HEK293 (cell line): ENCODE measurements around the gene TXNDC15.

ENCODE experiments used
- CTCF ChIP-seq: fragments of 450-650 bp; formaldehyde crosslinking; IDR thresholded peaks from 2 replicates; pipeline ENCODE4 v1.5.1; 2016; ENCODE audit warnings: missing biosample characterization, missing genetic modification characterization
- PRDM2 ChIP-seq: fragments of 450-650 bp; formaldehyde crosslinking; IDR thresholded peaks from 2 replicates; pipeline ENCODE4 v1.5.1; 2016; ENCODE audit warnings: missing biosample characterization, missing genetic modification characterization, borderline replicate concordance
- SP2 ChIP-seq: fragments of 450-650 bp; formaldehyde crosslinking; IDR thresholded peaks from 2 replicates; pipeline ENCODE4 v1.5.1; 2016; ENCODE audit warnings: missing biosample characterization, missing genetic modification characterization
- SP3 ChIP-seq: fragments of 450-650 bp; formaldehyde crosslinking; IDR thresholded peaks from 2 replicates; pipeline ENCODE4 v1.5.1; 2016; ENCODE audit warnings: missing biosample characterization, missing genetic modification characterization
- ZFP69B ChIP-seq: fragments of 450-650 bp; formaldehyde crosslinking; IDR thresholded peaks from 2 replicates; pipeline ENCODE4 v1.5.1; 2016; ENCODE audit warnings: missing biosample characterization, missing genetic modification characterization
- ZNF112 ChIP-seq: fragments of 450-650 bp; formaldehyde crosslinking; IDR thresholded peaks from 2 replicates; pipeline ENCODE4 v1.5.0; 2017; ENCODE audit warnings: missing biosample characterization, missing genetic modification characterization
- ZNF138 ChIP-seq: fragments of 450-650 bp; formaldehyde crosslinking; IDR thresholded peaks from 2 replicates; pipeline ENCODE4 v1.5.1; 2016; ENCODE audit warnings: missing biosample characterization, missing genetic modification characterization, borderline replicate concordance
- ZNF19 ChIP-seq: fragments of 450-650 bp; formaldehyde crosslinking; IDR thresholded peaks from 2 replicates; pipeline ENCODE4; 2016; ENCODE audit warnings: missing biosample characterization, missing genetic modification characterization, low read depth
- ZNF280C ChIP-seq: fragments of 450-650 bp; formaldehyde crosslinking; IDR thresholded peaks from 2 replicates; pipeline ENCODE4 v1.5.1; 2016; ENCODE audit warnings: missing biosample characterization, missing genetic modification characterization
- ZNF302 ChIP-seq: fragments of 450-650 bp; formaldehyde crosslinking; IDR thresholded peaks from 2 replicates; pipeline ENCODE4 v1.5.1; 2016; ENCODE audit warnings: missing biosample characterization, missing genetic modification characterization, low read depth
- ZNF513 ChIP-seq: fragments of 450-650 bp; IDR thresholded peaks from 2 replicates; pipeline ENCODE4 v1.5.1; 2018; ENCODE audit warnings: missing biosample characterization, missing genetic modification characterization
- ZNF585B ChIP-seq: fragments of 450-650 bp; formaldehyde crosslinking; IDR thresholded peaks from 2 replicates; pipeline ENCODE4 v1.5.1; 2016; ENCODE audit warnings: missing biosample characterization, missing genetic modification characterization
- ZNF610 ChIP-seq: fragments of 450-650 bp; formaldehyde crosslinking; IDR thresholded peaks from 2 replicates; pipeline ENCODE4 v1.5.1; 2016; ENCODE audit warnings: missing biosample characterization, missing genetic modification characterization, borderline replicate concordance
- ZNF707 ChIP-seq: fragments of 450-650 bp; formaldehyde crosslinking; IDR thresholded peaks from 2 replicates; pipeline ENCODE4 v1.5.1; 2016; ENCODE audit warnings: missing biosample characterization, missing genetic modification characterization
- ZNF792 ChIP-seq: fragments of 450-650 bp; formaldehyde crosslinking; IDR thresholded peaks from 2 replicates; pipeline ENCODE4 v1.5.1; 2016; ENCODE audit warnings: missing biosample characterization, missing genetic modification characterization
- ZNF843 ChIP-seq: fragments of 450-650 bp; formaldehyde crosslinking; IDR thresholded peaks from 2 replicates; pipeline ENCODE4 v1.5.1; 2016; ENCODE audit warnings: missing biosample characterization, missing genetic modification characterization
- TF ChIP-seq, protein P1 (sequence below): fragments of 450-650 bp; formaldehyde crosslinking; IDR thresholded peaks from 2 replicates; pipeline ENCODE4 v1.5.1; 2016; ENCODE audit warnings: missing biosample characterization, missing genetic modification characterization
- TF ChIP-seq, protein P2 (sequence below): fragments of 450-650 bp; formaldehyde crosslinking; IDR thresholded peaks from 2 replicates; pipeline ENCODE4 v1.5.1; 2016; ENCODE audit warnings: missing biosample characterization, missing genetic modification characterization
- TF ChIP-seq, protein P3 (sequence below): fragments of 450-650 bp; formaldehyde crosslinking; IDR thresholded peaks from 2 replicates; pipeline ENCODE4 v1.5.1; 2016; ENCODE audit warnings: missing biosample characterization, missing genetic modification characterization, borderline replicate concordance
- TF ChIP-seq, protein P4 (sequence below): fragments of 450-650 bp; formaldehyde crosslinking; IDR thresholded peaks from 2 replicates; pipeline ENCODE4 v1.5.1; 2016; ENCODE audit warnings: missing biosample characterization, missing genetic modification characterization

Gene TXNDC15

GRCh38 chr5:134845852-134846640 lies 28.1 kb upstream of the TXNDC15 start, which contains the start of gene C5orf24 (continued):
- TF ChIP-seq SP3 (tag by site-specific recombination) (no peak), ZNF707 (tag by site-specific recombination) (no peak), ZFP69B (tag by site-specific recombination) (no peak), ZNF792 (tag by site-specific recombination) (no peak; the same call in 1 of the 2 replicates), ZNF280C (tag by site-specific recombination) (no peak), ZNF585B (tag by site-specific recombination) (no peak), SP2 (tag by site-specific recombination) (peak; percentile 35), ZNF843 (no peak), PRDM2 (no peak), CTCF (0 out of 2 replicates have a peak, but pooled peaks have one; percentile 10), ZNF138 (no peak), ZNF112 (tag by site-specific recombination) (no peak), ZNF610 (tag by site-specific recombination) (no peak), ZNF513 (tag by site-specific recombination) (no peak), ZNF19 (tag by site-specific recombination) (no peak), ZNF302 (tag by site-specific recombination) (no peak)
- TF ChIP-seq, protein P1, sequence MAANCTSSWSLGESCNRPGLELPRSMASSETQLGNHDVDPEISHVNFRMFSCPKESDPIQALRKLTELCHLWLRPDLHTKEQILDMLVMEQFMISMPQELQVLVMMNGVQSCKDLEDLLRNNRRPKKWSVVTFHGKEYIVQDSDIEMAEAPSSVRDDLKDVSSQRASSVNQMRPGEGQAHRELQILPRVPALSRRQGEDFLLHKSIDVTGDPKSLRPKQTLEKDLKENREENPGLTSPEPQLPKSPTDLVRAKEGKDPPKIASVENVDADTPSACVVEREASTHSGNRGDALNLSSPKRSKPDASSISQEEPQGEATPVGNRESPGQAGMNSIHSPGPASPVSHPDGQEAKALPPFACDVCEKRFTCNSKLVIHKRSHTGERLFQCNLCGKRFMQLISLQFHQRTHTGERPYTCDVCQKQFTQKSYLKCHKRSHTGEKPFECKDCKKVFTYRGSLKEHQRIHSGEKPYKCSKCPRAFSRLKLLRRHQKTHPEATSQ: 0 out of 2 replicates have a peak, but pooled peaks have one; percentile 54
- TF ChIP-seq, protein P2, sequence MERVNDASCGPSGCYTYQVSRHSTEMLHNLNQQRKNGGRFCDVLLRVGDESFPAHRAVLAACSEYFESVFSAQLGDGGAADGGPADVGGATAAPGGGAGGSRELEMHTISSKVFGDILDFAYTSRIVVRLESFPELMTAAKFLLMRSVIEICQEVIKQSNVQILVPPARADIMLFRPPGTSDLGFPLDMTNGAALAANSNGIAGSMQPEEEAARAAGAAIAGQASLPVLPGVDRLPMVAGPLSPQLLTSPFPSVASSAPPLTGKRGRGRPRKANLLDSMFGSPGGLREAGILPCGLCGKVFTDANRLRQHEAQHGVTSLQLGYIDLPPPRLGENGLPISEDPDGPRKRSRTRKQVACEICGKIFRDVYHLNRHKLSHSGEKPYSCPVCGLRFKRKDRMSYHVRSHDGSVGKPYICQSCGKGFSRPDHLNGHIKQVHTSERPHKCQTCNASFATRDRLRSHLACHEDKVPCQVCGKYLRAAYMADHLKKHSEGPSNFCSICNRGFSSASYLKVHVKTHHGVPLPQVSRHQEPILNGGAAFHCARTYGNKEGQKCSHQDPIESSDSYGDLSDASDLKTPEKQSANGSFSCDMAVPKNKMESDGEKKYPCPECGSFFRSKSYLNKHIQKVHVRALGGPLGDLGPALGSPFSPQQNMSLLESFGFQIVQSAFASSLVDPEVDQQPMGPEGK (tag by site-specific recombination): peak; percentile 78
- TF ChIP-seq, protein P3, sequence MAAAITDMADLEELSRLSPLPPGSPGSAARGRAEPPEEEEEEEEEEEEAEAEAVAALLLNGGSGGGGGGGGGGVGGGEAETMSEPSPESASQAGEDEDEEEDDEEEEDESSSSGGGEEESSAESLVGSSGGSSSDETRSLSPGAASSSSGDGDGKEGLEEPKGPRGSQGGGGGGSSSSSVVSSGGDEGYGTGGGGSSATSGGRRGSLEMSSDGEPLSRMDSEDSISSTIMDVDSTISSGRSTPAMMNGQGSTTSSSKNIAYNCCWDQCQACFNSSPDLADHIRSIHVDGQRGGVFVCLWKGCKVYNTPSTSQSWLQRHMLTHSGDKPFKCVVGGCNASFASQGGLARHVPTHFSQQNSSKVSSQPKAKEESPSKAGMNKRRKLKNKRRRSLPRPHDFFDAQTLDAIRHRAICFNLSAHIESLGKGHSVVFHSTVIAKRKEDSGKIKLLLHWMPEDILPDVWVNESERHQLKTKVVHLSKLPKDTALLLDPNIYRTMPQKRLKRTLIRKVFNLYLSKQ: no peak
- TF ChIP-seq, protein P4, sequence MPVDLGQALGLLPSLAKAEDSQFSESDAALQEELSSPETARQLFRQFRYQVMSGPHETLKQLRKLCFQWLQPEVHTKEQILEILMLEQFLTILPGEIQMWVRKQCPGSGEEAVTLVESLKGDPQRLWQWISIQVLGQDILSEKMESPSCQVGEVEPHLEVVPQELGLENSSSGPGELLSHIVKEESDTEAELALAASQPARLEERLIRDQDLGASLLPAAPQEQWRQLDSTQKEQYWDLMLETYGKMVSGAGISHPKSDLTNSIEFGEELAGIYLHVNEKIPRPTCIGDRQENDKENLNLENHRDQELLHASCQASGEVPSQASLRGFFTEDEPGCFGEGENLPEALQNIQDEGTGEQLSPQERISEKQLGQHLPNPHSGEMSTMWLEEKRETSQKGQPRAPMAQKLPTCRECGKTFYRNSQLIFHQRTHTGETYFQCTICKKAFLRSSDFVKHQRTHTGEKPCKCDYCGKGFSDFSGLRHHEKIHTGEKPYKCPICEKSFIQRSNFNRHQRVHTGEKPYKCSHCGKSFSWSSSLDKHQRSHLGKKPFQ (tag by site-specific recombination): no peak
